ENCODE data around the gene KLK8. TPM values are rescaled to one million over a fixed set of nuclear protein-coding genes. Genes with fewer than 3 reads are reported as not detected.

Gene KLK8
- total RNA-seq, 4 donors from 2014 or later = not detected

GRCh38 chr19:50980208-50980607 is 21.2 kb downstream of the KLK8 start:
- no peak overlapping the region for H3K27ac ChIP-seq (replicated peaks in 1 of 4)
- no peak for TF ChIP-seq POLR2A (IDR thresholded peaks at IDR 0.05; ENCODE audit: low read depth)
- no peak for TF ChIP-seq EP300 (IDR thresholded peaks at IDR 0.05)
- no peak for TF ChIP-seq CTCF (IDR thresholded peaks at IDR 0.05)
- no peak for TF ChIP-seq POLR2AphosphoS5 (IDR thresholded peaks at IDR 0.05)
- no peaks in the 10 kb centered on the region for H3K4me1 ChIP-seq
- H3K4me3 ChIP-seq = no peak overlapping the region
- WGBS = 66% methylated on average over 8 of the region's 13 CpGs
- peaks cover 0 to 90% (median 2%) of the 10 kb centered on the region in 4 donors for H3K27me3 ChIP-seq
- intact Hi-C loops (cut with DNase I) = no loop called here
- DNase-seq (ENCODE audit: extremely low spot score) = no peak
- no peaks in the 10 kb centered on the region for H3K9me3 ChIP-seq
- H3K36me3 ChIP-seq = no peaks in the 10 kb centered on the region

DNA sequence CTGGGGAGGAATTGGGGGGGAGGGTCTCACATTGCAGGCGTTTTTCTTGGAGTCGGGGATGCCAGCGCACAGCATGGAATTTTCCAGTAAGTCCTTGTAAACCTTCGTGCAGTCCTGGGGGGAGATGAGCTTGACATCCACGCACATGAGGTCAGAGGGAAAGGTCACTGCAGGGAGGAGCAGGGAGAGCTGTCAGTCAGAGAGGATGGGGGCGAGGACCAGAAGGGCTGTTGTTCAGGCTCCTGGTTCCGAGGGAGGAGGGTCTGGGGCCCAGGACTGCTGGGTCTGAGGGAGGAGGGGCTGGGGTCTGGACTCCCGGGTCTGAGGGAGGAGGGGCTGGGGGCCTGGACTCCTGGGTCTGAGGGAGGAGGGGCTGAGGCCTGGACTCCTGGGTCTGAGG is 21.6 kb downstream of the KLK8 start:
- peaks cover 0 to 90% (median 2%) of the 10 kb centered on the region in 4 donors for H3K27me3 ChIP-seq
- 37% methylated on average over 7 of the region's 8 CpGs for WGBS
- no peak for DNase-seq (ENCODE audit: extremely low spot score)

GRCh38 chr19:50978772-50979390 is 22.5 kb downstream of the KLK8 start:
- no peak for DNase-seq (ENCODE audit: extremely low spot score)
- no peak overlapping the region for H3K27ac ChIP-seq (replicated peaks in 1 of 4)
- H3K4me3 ChIP-seq = no peak overlapping the region
- no peak for TF ChIP-seq CTCF (IDR thresholded peaks at IDR 0.05)
- no peak for TF ChIP-seq POLR2A (IDR thresholded peaks at IDR 0.05; ENCODE audit: low read depth)
- no peak for TF ChIP-seq POLR2AphosphoS5 (IDR thresholded peaks at IDR 0.05)
- TF ChIP-seq EP300 (IDR thresholded peaks at IDR 0.05) = no peak
- 55% methylated on average over 5 of the region's 5 CpGs for WGBS
- no peaks in the 10 kb centered on the region for H3K4me1 ChIP-seq
- peaks cover 0 to 87% (median 2%) of the 10 kb centered on the region in 4 donors for H3K27me3 ChIP-seq
- H3K9me3 ChIP-seq = no peaks in the 10 kb centered on the region
- intact Hi-C loops (cut with DNase I) = no loop called here
- no peaks in the 10 kb centered on the region for H3K36me3 ChIP-seq

More for the DNA sequence above, 21.6 kb downstream of the KLK8 start:
- Histone ChIP-seq H3K36me3 (no peaks in the 10 kb centered on the region), H3K4me3 (no peak overlapping the region), H3K27ac (replicated peaks in 1 of 4) (no peak overlapping the region), H3K4me1 (no peaks in the 10 kb centered on the region), H3K9me3 (no peaks in the 10 kb centered on the region)
- TF ChIP-seq CTCF (IDR thresholded peaks at IDR 0.05) = no peak
- intact Hi-C loops (cut with DNase I) = no loop called here

- Histone ChIP-seq H3K27ac (replicated peaks in 1 of 4) (no peak overlapping the region), H3K4me3 (no peak overlapping the region), H3K36me3 (no peaks in the 10 kb centered on the region), H3K27me3 (peaks cover 0 to 84% (median 2%) of the 10 kb centered on the region in 4 donors), H3K9me3 (no peaks in the 10 kb centered on the region), H3K4me1 (no peaks in the 10 kb centered on the region)
- DNase-seq (ENCODE audit: extremely low spot score) = no peak
- TF ChIP-seq POLR2A (IDR thresholded peaks at IDR 0.05; ENCODE audit: low read depth) (no peak), EP300 (IDR thresholded peaks at IDR 0.05) (no peak), POLR2AphosphoS5 (IDR thresholded peaks at IDR 0.05) (no peak), CTCF (IDR thresholded peaks at IDR 0.05) (no peak)
- 75% methylated on average over 4 of the region's 4 CpGs for WGBS
- intact Hi-C loops (cut with DNase I) = no loop called here
These were observed 23.8 kb downstream of the KLK8 start for GRCh38 chr19:50977626-50978025.

- no peak for DNase-seq (ENCODE audit: extremely low spot score)
- WGBS = 16% methylated on average over 8 of the region's 8 CpGs
- H3K27me3 ChIP-seq = peaks cover 0 to 81% (median 2%) of the 10 kb centered on the region in 4 donors
- H3K36me3 ChIP-seq = no peaks in the 10 kb centered on the region
- H3K9me3 ChIP-seq = no peaks in the 10 kb centered on the region
- no peaks in the 10 kb centered on the region for H3K4me1 ChIP-seq
- no peak overlapping the region for H3K4me3 ChIP-seq
- intact Hi-C loops (cut with DNase I) = no loop called here
- TF ChIP-seq CTCF (IDR thresholded peaks at IDR 0.05) (no peak), POLR2AphosphoS5 (IDR thresholded peaks at IDR 0.05) (no peak), EP300 (IDR thresholded peaks at IDR 0.05) (no peak), POLR2A (IDR thresholded peaks at IDR 0.05; ENCODE audit: low read depth) (no peak)
- H3K27ac ChIP-seq (replicated peaks in 1 of 4) = no peak overlapping the region
These were observed 25.6 kb downstream of the KLK8 start for GRCh38 chr19:50975766-50976165.

Data from esophagus muscularis mucosa (tissue), 4 donors.